ENCODE results near the gene TTC33.
A peak's percentile ranks its signal among the peaks of the same experiment; 100 is the strongest.

TTC33 gene

DNA sequence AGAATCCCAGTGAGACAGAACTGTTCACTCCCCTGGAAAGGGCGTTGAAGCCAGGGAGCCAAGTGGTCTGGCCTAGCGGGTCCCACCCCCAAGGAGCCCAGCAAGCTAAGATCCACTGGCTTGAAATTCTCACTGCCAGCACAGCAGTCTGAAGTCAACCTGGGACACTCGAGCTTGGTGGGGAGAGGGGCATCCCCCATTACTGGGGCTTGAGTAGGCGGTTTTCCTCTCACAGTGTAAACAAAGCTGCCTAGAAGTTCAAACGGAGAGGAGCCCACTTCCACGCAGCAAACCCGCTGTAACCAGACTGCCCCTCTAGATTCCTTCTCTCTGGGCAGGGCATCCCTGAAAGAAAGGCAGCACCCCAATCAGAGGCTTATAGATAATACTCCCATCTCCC is 121.2 kb downstream of the TTC33 start:
- H3K36me3 Mint-ChIP-seq: peaks cover 20% of the 10 kb centered on the region
- no peak overlapping the region for H3K4me3 Mint-ChIP-seq
- peaks cover 23% of the 10 kb centered on the region for H3K9me3 Mint-ChIP-seq
- no peak overlapping the region for H3K27ac Mint-ChIP-seq
- no peaks in the 10 kb centered on the region for H3K27me3 Mint-ChIP-seq
- no peak for ATAC-seq
- peaks cover 8% of the 10 kb centered on the region for H3K4me1 Mint-ChIP-seq

- H3K4me3 Mint-ChIP-seq: no peak overlapping the region
- no peak for ATAC-seq
- peaks cover 8% of the 10 kb centered on the region for H3K4me1 Mint-ChIP-seq
- H3K36me3 Mint-ChIP-seq: peaks cover 20% of the 10 kb centered on the region
- H3K27ac Mint-ChIP-seq: no peak overlapping the region
- peaks cover 23% of the 10 kb centered on the region for H3K9me3 Mint-ChIP-seq
- no peaks in the 10 kb centered on the region for H3K27me3 Mint-ChIP-seq
Observed at GRCh38 chr5:40634154-40634553, 121.6 kb downstream of the TTC33 start.

- Mint-ChIP-seq H3K36me3 (peaks cover 7% of the 10 kb centered on the region), H3K9me3 (peaks cover 4% of the 10 kb centered on the region), H3K4me1 (peaks cover 8% of the 10 kb centered on the region), H3K27ac (no peak overlapping the region), H3K27me3 (no peaks in the 10 kb centered on the region), H3K4me3 (no peak overlapping the region)
- ATAC-seq: no peak
Observed at GRCh38 chr5:40631236-40631635, 124.5 kb downstream of the TTC33 start.

DNA sequence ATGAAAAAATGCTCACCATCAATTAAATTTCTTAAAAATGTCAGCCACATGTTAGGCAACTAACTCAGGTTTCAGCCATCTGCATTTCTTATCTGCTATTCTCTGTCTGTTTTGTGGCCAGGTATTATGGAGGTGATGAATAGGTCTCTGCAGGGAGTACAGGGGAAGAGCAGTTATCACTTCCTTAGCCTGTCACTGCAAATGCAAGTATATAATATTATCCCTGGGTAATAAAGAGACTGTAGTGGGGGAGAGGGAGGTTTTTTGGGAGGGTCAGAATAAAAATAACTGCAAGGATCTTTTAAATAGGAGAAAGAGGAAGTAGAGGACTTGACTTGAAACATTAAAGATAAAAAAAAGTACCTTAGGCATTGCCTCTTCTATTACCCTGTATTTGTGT is 125.6 kb downstream of the TTC33 start:
- Mint-ChIP-seq H3K4me1 (peaks cover 8% of the 10 kb centered on the region), H3K27ac (no peak overlapping the region), H3K27me3 (no peaks in the 10 kb centered on the region), H3K9me3 (no peaks in the 10 kb centered on the region), H3K36me3 (peaks cover under 1% of the 10 kb centered on the region), H3K4me3 (no peak overlapping the region)
- no peak for ATAC-seq

- Mint-ChIP-seq H3K27ac (no peak overlapping the region), H3K27me3 (no peaks in the 10 kb centered on the region), H3K36me3 (no peaks in the 10 kb centered on the region), H3K9me3 (no peaks in the 10 kb centered on the region), H3K4me1 (peaks cover 8% of the 10 kb centered on the region), H3K4me3 (no peak overlapping the region)
- no peak for ATAC-seq
Observed at GRCh38 chr5:40628407-40628806, 127.4 kb downstream of the TTC33 start.

DNA sequence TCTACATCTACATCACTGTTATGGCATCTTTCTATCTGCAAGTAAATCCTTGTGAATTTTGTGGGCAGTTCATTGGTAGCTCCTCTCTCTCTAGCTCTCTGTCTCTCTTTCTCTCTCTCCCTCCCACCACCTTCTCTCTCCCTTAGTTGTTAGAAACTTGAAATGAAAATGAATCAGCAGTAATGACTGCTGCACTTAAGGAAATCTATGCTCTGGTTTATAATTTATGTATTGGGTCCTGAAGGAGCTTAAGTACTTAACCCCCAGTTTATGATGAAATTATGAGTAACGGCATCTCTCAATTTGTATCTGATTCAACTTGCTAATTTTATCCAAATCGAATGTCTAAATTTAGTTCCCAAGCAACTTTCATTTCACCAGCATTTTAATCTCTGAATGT is 128.1 kb downstream of the TTC33 start:
- Mint-ChIP-seq H3K27me3 (no peaks in the 10 kb centered on the region), H3K4me1 (peaks cover 8% of the 10 kb centered on the region), H3K27ac (no peak overlapping the region), H3K9me3 (no peaks in the 10 kb centered on the region), H3K36me3 (no peaks in the 10 kb centered on the region), H3K4me3 (no peak overlapping the region)
- ATAC-seq: no peak

- ATAC-seq: no peak
- H3K36me3 Mint-ChIP-seq: no peaks in the 10 kb centered on the region
- no peaks in the 10 kb centered on the region for H3K9me3 Mint-ChIP-seq
- no peak overlapping the region for H3K27ac Mint-ChIP-seq
- H3K4me3 Mint-ChIP-seq: no peak overlapping the region
- H3K4me1 Mint-ChIP-seq: peaks cover 8% of the 10 kb centered on the region
- H3K27me3 Mint-ChIP-seq: no peaks in the 10 kb centered on the region
Observed at GRCh38 chr5:40626801-40627200, 129.0 kb downstream of the TTC33 start.

- no peaks in the 10 kb centered on the region for H3K36me3 Mint-ChIP-seq
- no peak overlapping the region for H3K27ac Mint-ChIP-seq
- no peaks in the 10 kb centered on the region for H3K4me1 Mint-ChIP-seq
- no peak overlapping the region for H3K4me3 Mint-ChIP-seq
- no peaks in the 10 kb centered on the region for H3K9me3 Mint-ChIP-seq
- ATAC-seq: no peak
- no peaks in the 10 kb centered on the region for H3K27me3 Mint-ChIP-seq
Observed at GRCh38 chr5:40623480-40624420, 132.0 kb downstream of the TTC33 start.

DNA sequence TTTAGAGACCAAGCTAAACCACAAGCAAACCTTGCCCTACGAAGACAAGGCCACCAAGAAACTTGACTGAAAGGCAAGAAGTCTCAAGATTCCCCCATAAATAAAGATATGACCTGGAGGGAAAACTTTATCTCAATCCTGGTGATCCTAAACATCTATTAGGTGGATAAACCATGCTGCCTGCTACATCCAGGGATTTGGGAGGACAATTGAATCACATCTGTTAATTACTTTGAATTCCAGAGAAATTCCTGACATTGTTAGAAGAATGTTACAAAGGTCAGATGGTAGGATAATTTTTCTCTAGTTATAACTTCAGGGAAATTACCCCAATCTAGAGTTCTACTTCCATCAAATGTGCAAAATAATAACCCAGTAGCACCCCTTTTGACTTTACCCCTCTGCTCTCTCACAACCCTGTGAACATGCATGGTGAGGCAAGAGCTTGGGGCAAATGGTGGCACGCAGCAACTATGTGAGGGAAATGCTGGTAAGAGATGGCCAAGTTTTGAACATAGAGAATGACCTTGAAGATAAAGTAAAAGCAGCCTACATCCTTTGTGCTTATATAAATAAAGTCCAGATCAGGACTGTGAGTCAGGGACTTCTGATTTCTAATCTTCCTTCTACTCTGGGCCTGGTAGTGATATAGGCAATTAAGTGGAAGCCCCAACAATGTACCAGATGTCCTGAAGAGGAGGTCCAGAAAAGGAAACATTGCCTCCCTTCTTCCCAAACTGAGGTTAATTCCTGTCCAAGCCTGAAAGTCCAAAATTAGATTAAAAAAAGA is 133.1 kb downstream of the TTC33 start:
- Mint-ChIP-seq H3K4me3 (no peak overlapping the region), H3K36me3 (no peaks in the 10 kb centered on the region), H3K4me1 (no peaks in the 10 kb centered on the region), H3K27ac (no peak overlapping the region), H3K27me3 (no peaks in the 10 kb centered on the region), H3K9me3 (no peaks in the 10 kb centered on the region)
- ATAC-seq: no peak

DNA sequence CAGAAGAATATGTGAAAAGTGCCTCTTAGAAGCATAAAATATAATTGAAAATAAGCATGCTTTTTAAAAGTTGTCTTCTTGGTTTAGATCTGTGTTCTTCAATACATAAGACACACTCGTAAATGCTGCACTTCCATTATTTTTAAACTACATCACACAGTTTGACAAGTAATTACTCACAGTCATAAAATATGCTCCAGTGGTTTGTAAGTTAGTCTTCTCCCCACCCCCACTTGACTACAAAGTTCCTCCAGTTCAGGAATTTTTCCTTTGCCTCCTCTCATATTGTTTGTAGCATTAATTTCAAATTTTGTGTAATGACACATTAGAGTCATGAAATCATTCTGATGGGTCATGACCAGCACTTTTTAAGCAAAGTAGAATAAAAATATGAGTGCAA is 136.3 kb downstream of the TTC33 start:
- peaks cover 17% of the 10 kb centered on the region for H3K4me1 Mint-ChIP-seq
- ATAC-seq: no peak
- H3K4me3 Mint-ChIP-seq: no peak overlapping the region
- H3K27me3 Mint-ChIP-seq: no peaks in the 10 kb centered on the region
- no peak overlapping the region for H3K27ac Mint-ChIP-seq
- H3K9me3 Mint-ChIP-seq: no peaks in the 10 kb centered on the region
- no peaks in the 10 kb centered on the region for H3K36me3 Mint-ChIP-seq

DNA sequence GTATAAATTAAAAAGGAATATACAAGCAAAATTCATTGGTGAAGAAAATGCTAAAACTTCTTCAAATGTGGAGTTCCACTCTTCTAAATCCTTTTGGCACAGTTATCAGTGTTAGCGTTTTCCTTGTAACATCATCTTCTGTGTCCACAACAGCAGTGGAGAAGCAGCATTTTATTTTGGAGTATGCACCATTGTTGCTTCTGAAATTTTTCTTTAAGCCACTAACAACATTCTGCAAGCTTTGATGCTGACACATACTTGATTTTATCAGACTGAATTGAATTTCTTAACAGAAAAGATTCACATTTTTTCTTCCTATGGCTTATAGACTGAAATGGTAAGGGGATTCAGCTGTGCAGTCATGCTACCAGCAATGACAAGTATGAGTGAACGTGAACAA is 136.8 kb downstream of the TTC33 start:
- Mint-ChIP-seq H3K9me3 (no peaks in the 10 kb centered on the region), H3K36me3 (no peaks in the 10 kb centered on the region), H3K27me3 (no peaks in the 10 kb centered on the region), H3K27ac (no peak overlapping the region), H3K4me1 (peaks cover 17% of the 10 kb centered on the region), H3K4me3 (no peak overlapping the region)
- no peak for ATAC-seq

DNA sequence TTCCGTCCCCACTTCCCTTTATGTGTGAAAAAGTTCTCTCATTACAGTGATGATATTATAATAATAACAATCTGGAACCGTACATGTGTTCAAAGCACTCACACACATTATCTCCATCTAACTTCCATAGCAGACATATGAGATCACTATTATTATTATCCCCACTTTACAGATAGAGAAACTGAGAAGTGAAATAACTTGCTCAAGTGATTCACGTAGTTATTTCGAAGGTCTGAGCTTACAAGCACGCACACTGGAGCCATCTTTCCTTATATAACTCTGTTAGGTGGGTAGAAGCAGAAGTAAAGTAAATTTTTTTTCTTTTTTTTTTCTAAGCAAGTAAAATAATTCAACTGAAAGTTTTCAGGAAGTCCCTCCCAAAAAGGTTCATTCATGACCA is 139.0 kb downstream of the TTC33 start:
- no peak overlapping the region for H3K4me3 Mint-ChIP-seq
- no peaks in the 10 kb centered on the region for H3K36me3 Mint-ChIP-seq
- no peaks in the 10 kb centered on the region for H3K9me3 Mint-ChIP-seq
- no peaks in the 10 kb centered on the region for H3K27me3 Mint-ChIP-seq
- H3K27ac Mint-ChIP-seq: peak overlapping the region; percentile 48
- peaks cover 17% of the 10 kb centered on the region for H3K4me1 Mint-ChIP-seq
- peak; percentile 72 for ATAC-seq

- Mint-ChIP-seq H3K4me1 (peaks cover 17% of the 10 kb centered on the region), H3K4me3 (no peak overlapping the region), H3K27ac (peak overlapping the region; percentile 58), H3K9me3 (no peaks in the 10 kb centered on the region), H3K27me3 (no peaks in the 10 kb centered on the region), H3K36me3 (no peaks in the 10 kb centered on the region)
- no peak for ATAC-seq
Observed at GRCh38 chr5:40615586-40616170, 140.1 kb downstream of the TTC33 start.

DNA sequence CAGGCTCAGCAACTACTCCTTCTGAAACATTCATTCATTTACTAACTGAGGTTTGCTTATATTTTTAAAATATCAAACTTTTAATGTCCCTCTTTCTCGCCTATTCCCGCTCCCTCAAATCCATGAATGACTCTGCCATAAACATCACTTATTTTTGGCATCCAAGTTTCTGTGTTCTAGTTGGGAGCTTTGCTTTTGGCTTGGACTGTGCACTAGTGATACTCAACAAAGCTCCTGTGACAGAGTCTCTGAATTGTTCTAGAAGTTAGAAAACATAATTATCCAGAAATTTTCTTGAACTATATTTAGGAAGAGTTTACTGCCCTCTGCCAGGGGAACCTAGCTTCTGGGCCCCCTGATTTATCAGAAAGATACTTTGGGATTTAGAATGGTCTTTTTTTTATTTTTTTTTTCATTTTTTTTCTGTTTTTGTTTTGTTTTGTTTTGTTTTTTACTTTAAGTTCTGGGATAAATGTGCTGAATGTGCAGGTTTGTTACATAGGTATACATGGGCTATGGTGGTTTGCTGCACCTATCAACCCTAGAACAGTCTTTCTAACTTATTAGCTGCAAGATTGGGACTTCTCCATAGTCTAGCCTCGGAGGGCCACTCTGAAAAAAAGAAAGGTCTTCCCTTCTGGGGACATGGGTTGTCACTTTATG is 140.7 kb downstream of the TTC33 start:
- Mint-ChIP-seq H3K4me3 (no peak overlapping the region), H3K36me3 (no peaks in the 10 kb centered on the region), H3K4me1 (peaks cover 17% of the 10 kb centered on the region), H3K27me3 (no peaks in the 10 kb centered on the region), H3K27ac (peak overlapping the region; percentile 58), H3K9me3 (no peaks in the 10 kb centered on the region)
- peak; percentile 47 for ATAC-seq

DNA sequence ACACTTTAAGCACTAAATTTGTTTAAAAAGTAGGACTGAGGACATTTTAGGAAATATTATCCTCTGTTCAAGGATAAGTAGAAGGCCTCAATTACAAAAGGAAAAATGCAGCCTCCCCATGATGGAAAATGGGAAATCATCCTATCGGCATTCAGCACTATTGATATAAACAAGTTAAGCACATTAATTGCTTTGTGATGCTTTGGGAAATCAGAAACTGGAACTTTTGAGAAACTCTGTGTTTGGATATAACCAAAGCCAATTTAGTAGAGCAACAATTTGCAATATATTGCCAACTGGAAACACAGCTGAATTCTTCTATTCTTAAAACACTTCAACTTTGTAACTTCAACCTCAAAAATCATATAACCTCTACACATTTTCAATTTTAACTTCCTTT is 141.3 kb downstream of the TTC33 start:
- no peak overlapping the region for H3K4me3 Mint-ChIP-seq

More for the DNA sequence above, 141.3 kb downstream of the TTC33 start:
- H3K9me3 Mint-ChIP-seq: no peaks in the 10 kb centered on the region
- H3K27ac Mint-ChIP-seq: no peak overlapping the region
- peaks cover 17% of the 10 kb centered on the region for H3K4me1 Mint-ChIP-seq
- H3K36me3 Mint-ChIP-seq: no peaks in the 10 kb centered on the region
- no peak for ATAC-seq
- no peaks in the 10 kb centered on the region for H3K27me3 Mint-ChIP-seq

All from stimulated activated memory B cell treated with anti-CD40 and anti-IgM and Interleukin-4, amounts not matched to agents 10 μg/mL and 1 μg/mL and 100 μg/mL, for 72 hours (primary cell).